ENCODE results near the gene IAPP.
"Not testable (repeated sequence)": the region's sequence is repeated elsewhere in the genome, so short reads cannot be mapped to it uniquely, and the experiment has no call there.

The IAPP gene

DNA sequence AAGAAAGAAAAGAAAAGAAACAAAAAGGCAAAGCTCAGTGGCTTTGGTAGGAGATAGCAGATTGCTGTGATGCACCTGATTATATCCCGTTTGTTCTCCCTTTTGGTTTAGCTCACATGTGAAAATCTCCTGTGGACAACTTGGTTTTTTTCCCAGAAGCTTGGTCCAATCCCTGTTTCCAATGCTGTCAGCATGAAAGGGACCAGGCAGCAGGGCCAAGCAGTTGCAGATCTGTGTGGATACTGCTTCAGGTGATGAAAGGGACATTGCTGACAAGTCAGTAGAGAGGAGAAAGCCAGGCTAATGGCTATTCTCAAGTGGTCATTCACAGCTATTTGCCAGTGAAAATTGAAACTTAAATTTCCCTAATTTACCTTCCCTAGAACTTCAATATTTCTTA is 19.2 kb upstream of the IAPP start:
- Mint-ChIP-seq H3K4me1 (ENCODE audit: low read depth) (no peaks in the 10 kb centered on the region), H3K9me3 (no peaks in the 10 kb centered on the region), H3K4me3 (no peak overlapping the region), H3K27me3 (peaks cover 14% of the 10 kb centered on the region), H3K27ac (no peak overlapping the region), H3K36me3 (ENCODE audit: low read depth) (no peaks in the 10 kb centered on the region)

DNA sequence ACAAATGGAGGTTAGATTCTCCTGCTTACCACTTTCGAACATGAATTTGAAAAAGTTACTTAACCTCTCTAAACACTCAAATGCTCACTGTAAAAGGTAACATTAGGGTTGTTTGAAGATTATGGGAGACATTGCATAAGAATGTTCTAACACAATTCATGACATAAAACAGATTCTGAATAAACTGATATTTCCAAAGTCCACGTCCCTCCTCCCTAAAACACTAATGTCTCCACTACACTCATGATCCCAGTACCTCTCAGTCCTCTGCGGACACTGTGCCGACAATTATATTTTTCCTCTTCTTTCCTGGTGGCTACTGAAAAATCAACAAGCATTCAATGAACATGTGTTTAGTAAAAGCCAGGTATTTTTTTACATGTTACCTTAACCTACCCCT is 18.8 kb upstream of the IAPP start:
- peaks cover 14% of the 10 kb centered on the region for H3K27me3 Mint-ChIP-seq
- H3K27ac Mint-ChIP-seq: no peak overlapping the region
- H3K9me3 Mint-ChIP-seq: no peaks in the 10 kb centered on the region
- H3K4me1 Mint-ChIP-seq (ENCODE audit: low read depth): no peaks in the 10 kb centered on the region
- H3K36me3 Mint-ChIP-seq (ENCODE audit: low read depth): no peaks in the 10 kb centered on the region
- H3K4me3 Mint-ChIP-seq: no peak overlapping the region

DNA sequence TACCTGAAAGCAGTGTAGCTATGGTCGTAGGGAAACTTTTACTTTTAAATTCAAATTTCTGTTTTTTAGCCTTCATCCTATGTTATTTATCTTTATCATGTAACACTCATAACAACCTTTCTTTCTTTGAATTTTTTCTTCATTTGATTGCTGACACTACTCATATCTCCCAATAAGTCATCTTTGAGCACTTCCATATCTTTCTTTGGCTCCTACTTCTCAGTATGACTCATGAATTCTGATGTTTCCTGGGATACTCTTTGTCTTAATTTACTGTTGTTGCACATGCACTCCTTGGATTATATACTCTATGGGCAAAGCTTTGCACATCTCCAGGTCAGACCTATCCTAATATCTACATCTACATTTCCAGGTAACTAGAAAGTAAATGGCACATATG is 18.1 kb upstream of the IAPP start:
- H3K4me1 Mint-ChIP-seq (ENCODE audit: low read depth): no peaks in the 10 kb centered on the region
- H3K9me3 Mint-ChIP-seq: no peaks in the 10 kb centered on the region
- no peak overlapping the region for H3K4me3 Mint-ChIP-seq
- H3K27ac Mint-ChIP-seq: no peak overlapping the region
- H3K36me3 Mint-ChIP-seq (ENCODE audit: low read depth): no peaks in the 10 kb centered on the region
- H3K27me3 Mint-ChIP-seq: peaks cover 14% of the 10 kb centered on the region

DNA sequence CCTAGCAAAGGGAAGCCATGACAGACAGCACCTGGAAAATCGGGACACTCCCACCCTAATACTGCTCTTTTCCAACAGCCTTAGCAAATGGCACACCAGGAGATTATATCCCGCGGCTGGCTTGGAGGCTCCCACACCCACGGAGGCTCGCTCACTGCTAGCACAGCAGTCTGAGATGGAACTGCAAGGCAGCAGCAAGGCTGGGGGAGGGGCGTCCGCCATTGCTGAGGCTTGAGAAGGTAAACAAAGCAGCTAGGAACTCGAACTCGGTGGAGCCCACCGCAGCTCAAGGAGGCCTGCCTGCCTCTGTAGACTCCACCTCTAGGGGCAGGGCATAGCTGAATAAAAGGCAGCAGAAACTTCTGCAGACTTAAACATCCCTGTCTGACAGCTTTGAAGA is 12.1 kb upstream of the IAPP start:
- H3K27ac Mint-ChIP-seq: not testable (repeated sequence)

DNA sequence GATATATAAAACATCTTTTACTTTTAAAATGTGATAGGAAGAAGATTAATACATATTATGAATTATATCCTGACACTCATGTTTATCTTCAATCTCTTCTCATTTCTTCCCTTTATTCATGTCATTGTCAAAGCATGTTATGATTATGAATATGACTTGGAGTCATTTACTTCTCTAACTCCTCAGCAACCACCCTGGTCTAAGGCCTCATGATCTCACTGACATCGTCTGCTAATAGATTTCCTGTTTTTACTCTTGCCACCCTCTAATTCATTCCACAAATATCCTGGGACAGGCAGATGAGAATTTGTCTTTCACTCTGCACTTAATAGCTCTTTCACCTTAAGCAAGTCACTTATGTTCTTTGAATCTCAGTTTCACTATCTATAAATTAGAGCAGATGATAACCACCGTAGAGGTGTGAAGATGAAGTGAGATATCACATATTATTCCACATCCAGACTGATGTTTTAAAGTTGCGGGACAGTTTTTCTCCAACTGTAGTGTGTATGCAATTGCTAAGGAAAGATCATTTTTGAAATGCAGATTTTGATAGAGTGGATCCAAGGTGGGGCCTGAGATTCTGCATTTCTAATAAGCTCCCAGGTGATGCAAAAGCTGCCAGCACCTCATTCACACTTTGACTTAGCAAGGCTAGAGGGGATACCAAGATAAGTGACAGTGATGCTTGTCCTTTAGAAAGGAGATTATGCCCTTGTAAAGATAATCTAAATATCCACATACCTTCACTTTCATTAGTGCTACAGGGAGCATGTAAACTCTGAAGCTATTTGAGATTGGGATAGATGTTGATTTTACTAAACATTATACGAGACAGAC is 3.3 kb upstream of the IAPP start:
- no peak overlapping the region for H3K4me3 Mint-ChIP-seq
- peaks cover 17% of the 10 kb centered on the region for H3K27me3 Mint-ChIP-seq
- H3K27ac Mint-ChIP-seq: no peak overlapping the region
- peaks cover 4% of the 10 kb centered on the region for H3K4me1 Mint-ChIP-seq (ENCODE audit: low read depth)
- no peaks in the 10 kb centered on the region for H3K36me3 Mint-ChIP-seq (ENCODE audit: low read depth)
- H3K9me3 Mint-ChIP-seq: peaks cover 4% of the 10 kb centered on the region

More for the DNA sequence above, 12.1 kb upstream of the IAPP start:
- not testable (repeated sequence) for H3K36me3 Mint-ChIP-seq (ENCODE audit: low read depth); H3K4me1 Mint-ChIP-seq (ENCODE audit: low read depth); H3K4me3 Mint-ChIP-seq
- Mint-ChIP-seq H3K9me3 (peaks cover 15% of the 10 kb centered on the region), H3K27me3 (peaks cover 17% of the 10 kb centered on the region)

DNA sequence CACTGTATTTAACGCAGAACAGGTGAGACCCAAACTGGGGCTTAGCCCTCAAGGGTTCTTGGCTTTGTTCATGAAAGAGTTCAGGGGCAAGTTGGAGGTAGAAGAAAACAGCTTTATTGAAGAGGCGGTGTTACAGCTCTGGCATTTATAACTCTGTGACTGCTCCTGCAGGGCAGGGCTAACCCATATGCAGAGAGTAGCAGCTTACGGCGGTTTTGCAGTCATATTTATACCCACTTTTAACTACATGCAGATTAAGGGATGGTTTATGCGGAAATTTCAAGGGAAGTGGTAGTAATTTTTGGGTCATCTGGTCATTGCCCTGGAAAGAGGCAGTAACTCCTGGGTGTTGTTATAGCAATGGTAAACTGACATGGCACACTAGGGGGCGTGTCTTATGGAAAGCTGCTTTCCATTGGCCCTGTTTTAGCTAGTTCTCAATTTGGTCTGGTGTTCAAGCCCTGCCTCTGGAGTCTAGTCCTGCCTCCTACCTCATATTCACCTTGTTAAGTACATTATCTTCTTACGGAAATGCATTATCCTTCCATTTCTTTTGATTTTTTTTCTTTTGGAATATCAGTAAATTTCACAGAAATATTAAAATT is 1.8 kb upstream of the IAPP start:
- H3K27ac Mint-ChIP-seq: no peak overlapping the region
- peaks cover 4% of the 10 kb centered on the region for H3K4me1 Mint-ChIP-seq (ENCODE audit: low read depth)
- H3K27me3 Mint-ChIP-seq: peaks cover 13% of the 10 kb centered on the region
- no peaks in the 10 kb centered on the region for H3K9me3 Mint-ChIP-seq
- no peak overlapping the region for H3K4me3 Mint-ChIP-seq
- H3K36me3 Mint-ChIP-seq (ENCODE audit: low read depth): no peaks in the 10 kb centered on the region

DNA sequence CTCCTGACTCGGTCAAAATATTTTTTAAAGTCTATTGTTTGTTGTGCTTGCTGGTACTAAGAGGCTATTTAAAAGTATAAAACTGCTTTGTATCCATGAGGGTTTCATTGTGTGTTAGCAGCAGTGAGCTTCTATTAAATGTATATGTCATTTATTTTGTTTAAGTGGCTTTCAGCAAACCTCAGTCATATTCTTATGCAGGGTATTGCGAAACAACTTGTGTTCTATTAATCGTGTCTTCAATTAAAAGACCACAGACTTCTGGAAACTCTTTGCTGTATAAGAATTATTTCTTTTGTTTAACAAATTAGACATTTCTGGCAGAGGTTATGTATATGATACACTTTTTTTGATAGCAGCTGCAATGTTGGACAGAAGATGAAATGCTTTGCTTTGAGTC is 6.5 kb downstream of the IAPP start:
- H3K4me1 Mint-ChIP-seq (ENCODE audit: low read depth): no peaks in the 10 kb centered on the region
- no peaks in the 10 kb centered on the region for H3K9me3 Mint-ChIP-seq
- H3K4me3 Mint-ChIP-seq: no peak overlapping the region
- H3K27ac Mint-ChIP-seq: no peak overlapping the region
- H3K27me3 Mint-ChIP-seq: peaks cover 10% of the 10 kb centered on the region
- no peaks in the 10 kb centered on the region for H3K36me3 Mint-ChIP-seq (ENCODE audit: low read depth)

DNA sequence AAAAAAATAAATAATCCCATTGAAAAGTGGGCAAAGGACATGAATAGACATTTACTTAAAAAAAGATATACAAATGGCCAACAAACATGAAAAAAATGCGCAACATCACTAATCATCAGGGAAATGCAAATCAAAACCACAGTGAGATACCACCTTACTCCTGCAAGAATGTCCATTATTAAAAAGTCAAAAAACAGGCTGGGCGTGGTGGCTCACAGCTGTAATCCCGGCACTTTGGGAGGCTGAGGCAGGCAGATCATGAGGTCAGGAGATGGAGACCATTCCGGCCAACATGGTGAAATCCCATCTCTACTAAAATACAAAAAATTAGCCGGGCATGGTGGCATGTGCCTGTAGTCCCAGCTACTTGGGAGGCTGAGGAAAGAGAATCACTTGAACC is 8.6 kb downstream of the IAPP start:
- H3K9me3 Mint-ChIP-seq; H3K4me3 Mint-ChIP-seq; H3K36me3 Mint-ChIP-seq (ENCODE audit: low read depth); H3K27ac Mint-ChIP-seq; H3K4me1 Mint-ChIP-seq (ENCODE audit: low read depth); H3K27me3 Mint-ChIP-seq: not testable (repeated sequence)

DNA sequence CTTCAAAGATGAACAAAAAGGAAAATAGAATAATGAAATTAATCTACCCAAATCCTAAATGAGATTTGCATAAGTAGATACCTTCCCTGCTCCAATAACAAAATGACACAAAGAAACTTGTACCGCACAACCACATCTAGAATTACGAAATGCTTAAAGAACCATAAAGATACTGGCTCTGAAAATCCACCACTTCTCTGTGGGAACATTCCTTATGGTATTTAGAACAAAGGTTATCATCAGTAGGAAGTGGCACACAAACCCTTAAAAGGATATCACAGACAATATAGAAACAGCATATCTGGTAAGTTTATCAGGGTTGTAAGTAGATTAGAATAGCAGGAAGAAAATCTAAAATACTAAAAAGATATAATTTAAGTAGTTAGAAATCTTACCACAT is 11.6 kb downstream of the IAPP start:
- no peaks in the 10 kb centered on the region for H3K4me1 Mint-ChIP-seq (ENCODE audit: low read depth)
- no peaks in the 10 kb centered on the region for H3K36me3 Mint-ChIP-seq (ENCODE audit: low read depth)
- H3K4me3 Mint-ChIP-seq: no peak overlapping the region
- H3K9me3 Mint-ChIP-seq: no peaks in the 10 kb centered on the region
- peaks cover 3% of the 10 kb centered on the region for H3K27me3 Mint-ChIP-seq
- H3K27ac Mint-ChIP-seq: no peak overlapping the region

DNA sequence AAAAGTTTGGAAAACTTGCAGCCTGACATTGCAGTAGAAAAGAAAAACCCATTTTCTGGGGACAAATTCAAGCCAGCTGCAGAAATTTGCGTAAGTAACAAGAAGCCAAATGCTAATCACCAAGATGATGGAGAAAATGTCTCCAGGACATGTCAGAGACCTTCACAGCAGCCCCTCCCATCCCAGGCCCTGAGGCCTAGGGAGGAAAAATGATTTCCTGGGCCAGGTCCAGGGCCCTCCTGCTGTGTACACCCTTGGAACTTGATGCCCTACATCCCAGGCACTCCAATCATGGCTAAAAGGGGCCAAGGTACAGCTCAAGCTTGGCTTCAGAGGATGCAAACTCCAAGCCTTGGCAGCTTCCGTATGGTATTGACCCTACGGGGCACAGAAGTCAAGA is 14.5 kb downstream of the IAPP start:
- H3K27me3 Mint-ChIP-seq: peaks cover 4% of the 10 kb centered on the region
- no peaks in the 10 kb centered on the region for H3K9me3 Mint-ChIP-seq
- H3K4me3 Mint-ChIP-seq: no peak overlapping the region
- peaks cover 4% of the 10 kb centered on the region for H3K4me1 Mint-ChIP-seq (ENCODE audit: low read depth)
- no peaks in the 10 kb centered on the region for H3K36me3 Mint-ChIP-seq (ENCODE audit: low read depth)
- no peak overlapping the region for H3K27ac Mint-ChIP-seq

DNA sequence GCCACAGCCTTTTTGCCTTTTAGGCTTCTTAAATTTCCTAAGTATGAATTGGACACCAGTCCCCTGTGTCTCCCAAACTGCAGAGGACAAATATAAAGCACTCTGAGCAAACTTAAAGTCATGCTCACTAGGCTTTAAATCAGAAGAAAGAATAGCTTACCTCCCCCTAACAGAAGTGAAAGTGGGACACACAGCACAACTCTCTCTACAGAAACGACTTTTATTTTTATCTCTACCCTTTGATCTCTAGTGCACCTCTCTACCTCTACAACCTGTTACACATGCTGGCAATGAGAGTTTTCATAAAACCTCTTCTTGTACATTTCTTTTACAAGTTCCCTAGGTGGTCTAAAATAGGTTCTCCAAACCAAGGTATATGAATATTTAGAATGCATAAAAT is 19.7 kb downstream of the IAPP start:
- no peaks in the 10 kb centered on the region for H3K36me3 Mint-ChIP-seq (ENCODE audit: low read depth)
- H3K9me3 Mint-ChIP-seq: no peaks in the 10 kb centered on the region
- peak overlapping the region; percentile 45 for H3K27ac Mint-ChIP-seq
- H3K4me3 Mint-ChIP-seq: no peak overlapping the region
- peaks cover 22% of the 10 kb centered on the region for H3K27me3 Mint-ChIP-seq
- peaks cover 12% of the 10 kb centered on the region for H3K4me1 Mint-ChIP-seq (ENCODE audit: low read depth)

DNA sequence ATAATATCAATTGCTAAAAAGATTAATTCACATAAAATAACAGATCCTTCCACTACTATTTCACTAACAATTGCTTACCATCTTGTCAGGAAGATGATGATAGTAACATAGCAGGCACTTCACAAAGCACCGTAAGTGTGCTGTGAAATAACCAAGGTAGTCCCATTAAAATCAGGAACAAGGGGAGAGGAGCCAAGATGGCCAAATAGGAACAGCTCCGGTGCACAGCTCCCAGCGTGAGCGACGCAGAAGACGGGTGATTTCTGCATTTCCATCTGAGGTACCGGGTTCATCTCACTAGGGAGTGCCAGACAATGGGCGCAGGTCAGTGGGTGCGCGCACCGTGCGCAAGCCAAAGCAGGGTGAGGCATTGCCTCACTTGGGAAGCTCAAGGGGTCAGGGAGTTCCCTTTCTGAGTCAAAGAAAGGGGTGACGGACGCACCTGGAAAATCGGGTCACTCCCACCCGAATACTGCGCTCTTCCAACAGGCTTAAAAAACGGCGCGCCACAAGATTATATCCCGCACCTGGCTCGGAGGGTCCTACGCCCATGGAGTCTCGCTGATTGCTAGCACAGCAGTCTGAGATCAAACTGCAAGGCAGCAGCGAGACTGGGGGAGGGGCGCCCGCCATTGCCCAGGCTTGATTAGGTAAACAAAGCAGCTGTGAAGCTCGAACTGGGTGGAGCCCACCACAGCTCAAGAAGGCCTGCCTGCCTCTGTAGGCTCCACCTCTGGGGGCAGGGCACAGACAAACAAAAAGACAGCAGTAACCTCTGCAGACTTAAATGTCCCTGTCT is 22.3 kb downstream of the IAPP start:
- H3K36me3 Mint-ChIP-seq (ENCODE audit: low read depth); H3K4me3 Mint-ChIP-seq; H3K9me3 Mint-ChIP-seq; H3K27ac Mint-ChIP-seq: not testable (repeated sequence)
- peaks cover 12% of the 10 kb centered on the region for H3K4me1 Mint-ChIP-seq (ENCODE audit: low read depth)
- peaks cover 22% of the 10 kb centered on the region for H3K27me3 Mint-ChIP-seq

DNA sequence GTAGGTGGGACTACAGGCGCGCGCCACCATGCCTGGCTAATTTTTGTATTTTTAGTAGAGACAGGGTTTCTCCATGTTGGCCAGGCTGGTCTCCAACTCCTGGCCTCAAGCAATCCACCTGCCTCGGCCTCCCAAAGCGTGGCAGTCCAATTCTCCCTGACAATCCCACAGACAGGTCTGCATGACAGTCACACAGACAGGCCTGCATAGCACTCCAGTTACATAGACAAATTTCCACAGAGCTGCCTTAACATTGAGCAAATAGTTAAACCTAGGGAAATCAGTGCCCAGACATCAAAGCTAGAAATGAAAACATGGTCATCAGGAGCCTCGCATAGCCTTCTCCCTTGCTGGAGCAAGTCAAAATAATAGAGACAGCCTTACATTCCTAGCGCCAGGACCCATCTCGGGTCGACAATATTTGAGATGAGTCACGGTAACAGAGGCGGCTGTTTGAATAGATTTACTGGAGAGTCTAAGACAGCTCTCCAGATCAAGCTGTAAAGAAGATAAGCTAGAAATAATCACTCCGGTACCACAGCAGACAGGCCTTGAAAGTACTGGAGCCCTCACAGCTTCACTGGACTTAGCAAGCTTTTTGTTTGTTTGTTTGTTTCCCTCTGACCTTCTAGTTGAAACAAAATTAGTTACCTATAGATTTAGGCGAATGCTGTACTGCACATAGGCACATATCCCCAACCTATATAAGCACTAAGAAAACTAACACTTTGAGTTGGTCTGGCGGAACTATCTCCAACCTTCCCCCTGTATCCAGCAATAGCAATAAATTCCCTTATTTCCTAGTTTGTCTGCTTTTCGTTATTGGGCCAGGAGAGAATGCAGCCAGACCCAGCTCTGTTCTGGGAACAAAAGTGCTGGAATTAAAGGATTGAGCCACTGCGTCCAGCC is 40.9 kb downstream of the IAPP start:
- no peak overlapping the region for H3K27ac Mint-ChIP-seq
- no peaks in the 10 kb centered on the region for H3K9me3 Mint-ChIP-seq
- H3K4me3 Mint-ChIP-seq: no peak overlapping the region
- H3K36me3 Mint-ChIP-seq (ENCODE audit: low read depth): no peaks in the 10 kb centered on the region
- H3K4me1 Mint-ChIP-seq (ENCODE audit: low read depth): no peaks in the 10 kb centered on the region
- peaks cover 15% of the 10 kb centered on the region for H3K27me3 Mint-ChIP-seq

DNA sequence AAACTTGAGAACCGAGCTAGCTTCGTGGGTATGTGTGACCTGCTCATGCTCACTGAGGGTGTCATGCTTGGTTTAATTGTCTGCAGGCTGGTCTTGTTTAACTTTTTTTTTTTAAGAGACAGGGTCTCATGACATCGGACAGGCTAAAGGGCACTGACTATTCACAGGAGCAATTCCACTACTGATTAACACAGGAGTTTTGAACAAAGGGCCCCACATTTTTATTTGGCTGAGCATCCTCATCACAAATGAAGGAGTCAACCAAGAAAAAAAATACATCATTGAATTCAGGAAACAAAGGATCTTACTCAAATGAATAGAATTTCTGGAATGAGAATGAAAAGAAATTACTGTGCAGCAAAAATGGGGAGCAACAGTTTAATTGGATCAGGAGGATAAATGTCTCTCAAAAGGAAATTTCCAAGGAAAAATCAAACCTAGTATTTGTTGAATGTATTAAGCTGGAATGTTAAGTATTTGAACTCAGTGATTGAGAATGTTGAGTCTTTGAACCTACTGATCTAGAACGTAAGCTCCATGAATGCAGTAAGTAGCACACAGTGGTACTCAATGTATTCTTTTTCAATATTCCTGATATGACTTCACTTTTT is 43.9 kb downstream of the IAPP start:
- no peaks in the 10 kb centered on the region for H3K36me3 Mint-ChIP-seq (ENCODE audit: low read depth)
- H3K27ac Mint-ChIP-seq: no peak overlapping the region
- H3K9me3 Mint-ChIP-seq: no peaks in the 10 kb centered on the region
- H3K4me1 Mint-ChIP-seq (ENCODE audit: low read depth): no peaks in the 10 kb centered on the region
- peaks cover 15% of the 10 kb centered on the region for H3K27me3 Mint-ChIP-seq
- H3K4me3 Mint-ChIP-seq: no peak overlapping the region
